ENCODE results near the gene CALD1.

The CALD1 gene

GRCh38 chr7:134866617-134867016 is 87.2 kb downstream of the CALD1 start:
- no peak for DNase-seq

- no peak for DNase-seq
Measured at GRCh38 chr7:134870156-134870555, 90.7 kb downstream of the CALD1 start.

DNA sequence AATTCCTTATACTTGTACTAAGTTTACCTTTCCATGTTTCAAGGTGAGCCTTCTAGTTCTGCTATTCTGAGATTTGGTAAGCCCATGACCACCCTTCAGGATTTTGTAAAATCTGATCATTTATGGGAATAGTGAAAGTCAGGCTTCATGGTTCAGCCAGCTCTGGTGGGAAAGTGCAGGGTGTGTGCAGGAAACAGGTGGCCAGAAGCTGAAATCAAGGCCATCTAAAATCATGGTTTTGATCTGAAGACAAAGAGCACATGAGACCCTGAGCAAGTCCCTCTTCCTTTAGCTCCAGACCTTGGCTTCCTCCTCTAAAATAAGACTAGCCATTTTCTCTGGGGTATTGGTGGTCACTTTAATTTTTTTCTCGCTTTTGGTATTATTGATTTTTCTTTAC is 91.3 kb downstream of the CALD1 start:
- no peak for DNase-seq

GRCh38 chr7:134873253-134873652 is 93.8 kb downstream of the CALD1 start:
- DNase-seq, result no peak

DNA sequence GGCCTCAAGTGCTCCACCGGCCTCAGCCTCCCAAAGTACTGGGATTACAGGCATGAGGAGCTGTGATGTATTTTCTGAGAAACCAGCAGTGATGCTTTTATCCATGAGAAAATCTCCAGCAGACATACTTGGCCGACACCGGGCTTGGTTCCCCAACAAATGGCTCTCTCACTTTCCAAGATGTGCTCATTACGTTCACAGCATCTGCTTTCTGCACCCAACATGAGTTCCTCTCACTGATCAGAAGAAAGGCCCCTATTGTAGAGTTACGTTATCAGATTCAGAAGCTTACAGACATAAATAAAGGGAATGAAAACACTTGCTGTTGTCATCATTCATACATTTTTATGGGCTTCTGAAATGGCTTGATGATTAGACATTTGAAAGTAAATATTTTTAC is 95.0 kb downstream of the CALD1 start:
- DNase-seq, result no peak

- no peak for DNase-seq
Measured at GRCh38 chr7:134875867-134876266, 96.4 kb downstream of the CALD1 start.

- no peak for DNase-seq
Measured at GRCh38 chr7:134878746-134879357, 99.4 kb downstream of the CALD1 start.

- no peak for DNase-seq
Measured at GRCh38 chr7:134879815-134880475, 100.5 kb downstream of the CALD1 start.

GRCh38 chr7:134882481-134882880 is 103.0 kb downstream of the CALD1 start:
- no peak for DNase-seq

GRCh38 chr7:134885967-134886352 is 106.5 kb downstream of the CALD1 start:
- no peak for DNase-seq

DNA sequence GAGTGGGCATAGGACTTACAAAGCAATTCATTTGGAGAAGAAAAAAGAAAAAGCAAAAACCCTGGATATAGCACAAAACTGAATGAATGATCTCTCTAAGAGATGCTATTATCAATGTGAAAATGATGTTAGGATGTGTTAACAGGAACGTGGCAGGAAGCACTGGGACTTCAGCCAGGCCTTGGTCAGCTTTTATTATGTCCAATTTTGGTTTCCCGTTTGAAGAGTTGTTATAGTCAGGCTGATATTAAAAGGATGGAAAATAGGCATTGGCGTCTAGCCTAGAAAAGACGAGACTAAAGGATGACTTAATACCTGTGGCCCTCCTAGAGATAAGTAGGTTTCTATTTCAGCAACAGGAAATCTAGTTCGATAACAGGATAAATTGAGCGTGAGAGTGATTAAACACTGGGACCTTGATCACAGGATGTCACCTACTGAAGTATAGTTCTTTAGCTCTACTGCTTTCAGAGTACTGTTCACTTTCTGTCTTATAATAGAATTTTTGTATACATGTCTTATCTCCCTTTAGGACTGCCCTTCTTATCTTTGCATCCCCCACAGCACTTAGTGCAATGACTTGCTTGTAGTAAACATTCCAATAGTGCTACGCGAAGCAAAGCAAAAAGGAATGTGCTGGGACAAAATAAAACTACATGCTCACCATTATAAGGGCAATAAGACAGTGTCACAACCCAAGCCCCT is 107.1 kb downstream of the CALD1 start:
- DNase-seq, result no peak

DNA sequence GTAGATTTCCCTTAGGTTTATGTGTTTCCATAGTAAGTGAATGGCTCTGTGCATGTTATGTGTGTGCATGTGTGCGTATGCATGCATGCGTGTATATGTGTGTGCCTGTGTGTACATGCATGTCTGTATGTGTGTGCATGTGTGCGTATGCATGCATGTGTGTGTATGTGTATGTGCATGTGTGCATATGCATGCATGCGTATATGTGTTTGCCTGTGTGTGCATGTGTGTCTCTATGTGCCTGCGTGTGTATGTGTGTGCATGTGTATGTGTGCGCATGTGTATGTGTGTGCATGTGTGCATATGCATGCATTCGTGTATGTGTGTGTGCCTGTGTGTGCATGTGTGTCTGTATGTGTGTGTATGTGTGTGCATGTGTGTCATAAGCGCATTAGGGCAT is 108.1 kb downstream of the CALD1 start:
- no peak for DNase-seq

GRCh38 chr7:134888141-134888740 is 108.8 kb downstream of the CALD1 start:
- DNase-seq, result no peak

DNA sequence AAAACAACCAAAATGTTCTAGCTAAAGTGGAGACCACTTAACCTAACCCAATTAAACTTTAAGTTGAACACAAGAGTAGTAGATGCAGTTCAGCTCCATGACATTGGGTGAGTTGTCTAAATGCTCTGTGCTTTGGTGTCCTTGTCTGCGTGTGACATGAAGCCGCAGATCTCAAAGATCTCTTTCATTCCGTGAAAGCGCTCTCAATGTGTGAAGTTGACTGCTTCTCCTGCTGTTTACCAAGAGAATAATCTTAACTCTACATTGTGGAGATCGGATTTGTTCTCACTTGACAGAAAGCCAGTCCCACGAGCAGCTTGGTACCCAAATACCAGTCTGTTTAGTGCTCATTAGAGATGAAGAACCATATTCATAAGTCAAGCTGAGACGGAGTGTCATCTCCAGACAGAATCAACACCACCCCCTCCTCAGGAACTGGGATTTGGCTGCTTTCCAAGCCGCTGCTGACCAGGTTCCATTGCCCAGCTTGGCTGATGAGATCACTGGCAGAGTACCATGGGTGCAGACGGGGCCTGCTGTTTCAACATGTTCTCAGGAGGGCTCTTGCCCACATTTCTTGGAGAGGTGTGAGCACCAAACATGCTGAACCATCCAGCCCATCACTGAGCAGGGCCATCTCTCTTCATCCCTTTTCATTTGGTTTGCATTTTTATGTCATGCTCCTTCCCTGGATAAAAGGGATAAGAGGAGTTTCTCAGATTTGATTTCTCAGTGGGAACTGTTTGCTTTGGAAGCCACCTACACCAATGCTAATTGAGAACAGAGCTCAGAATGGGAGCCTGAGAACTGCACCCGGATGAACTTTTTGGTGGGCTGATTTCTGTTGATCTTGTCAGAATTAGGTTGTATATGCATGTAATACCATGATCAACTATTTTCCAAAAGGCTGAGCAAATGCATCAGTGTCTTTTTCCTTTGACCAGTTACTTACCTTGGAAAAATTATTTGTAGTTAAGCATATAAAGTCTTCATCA is 111.1 kb downstream of the CALD1 start:
- DNase-seq, result no peak

DNA sequence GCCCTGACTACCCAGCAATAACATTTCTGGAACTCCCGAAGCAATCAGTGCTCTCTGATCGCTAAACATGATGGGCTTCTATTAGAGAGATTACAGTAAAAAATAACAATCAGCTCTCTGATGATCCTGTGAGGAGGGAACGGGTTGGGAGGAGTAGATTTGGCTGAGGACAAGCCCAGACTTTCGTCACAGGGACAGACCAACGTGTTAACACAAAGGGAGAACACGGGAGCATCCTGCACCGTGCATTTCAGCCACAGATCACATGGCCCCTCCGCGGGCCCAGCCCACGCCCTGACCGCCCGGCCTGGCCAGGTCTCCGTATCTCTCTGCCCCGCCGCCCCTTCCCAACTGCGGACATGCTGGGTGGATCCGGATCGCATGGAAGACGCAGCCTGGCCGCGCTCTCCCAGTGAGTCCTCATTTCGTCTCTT is 111.8 kb downstream of the CALD1 start:
- peak; percentile 46 for DNase-seq

GRCh38 chr7:134891696-134892678 is 112.6 kb downstream of the CALD1 start:
- DNase-seq, result no peak

- no peak for DNase-seq
Measured at GRCh38 chr7:134892963-134893362, 113.5 kb downstream of the CALD1 start.

DNA sequence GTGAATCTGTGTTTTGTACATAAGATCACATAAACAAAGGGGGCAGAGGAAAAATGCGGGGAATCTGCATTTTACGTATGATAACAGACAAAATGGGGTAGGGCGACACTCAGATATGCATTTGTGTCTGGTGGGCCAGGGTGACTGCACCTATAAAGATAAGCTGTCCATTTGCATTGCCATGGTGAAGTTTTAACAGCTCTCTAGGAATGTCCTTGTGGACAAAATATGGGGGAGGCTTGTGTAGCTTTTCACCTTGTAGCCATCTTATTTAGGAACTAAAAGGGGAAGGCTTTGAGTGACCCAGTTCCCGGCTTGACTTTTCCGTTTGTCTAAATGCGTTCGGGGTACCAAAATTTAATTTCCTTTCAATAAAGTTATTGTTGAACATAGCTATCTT is 114.5 kb downstream of the CALD1 start:
- DNase-seq, result no peak

DNA sequence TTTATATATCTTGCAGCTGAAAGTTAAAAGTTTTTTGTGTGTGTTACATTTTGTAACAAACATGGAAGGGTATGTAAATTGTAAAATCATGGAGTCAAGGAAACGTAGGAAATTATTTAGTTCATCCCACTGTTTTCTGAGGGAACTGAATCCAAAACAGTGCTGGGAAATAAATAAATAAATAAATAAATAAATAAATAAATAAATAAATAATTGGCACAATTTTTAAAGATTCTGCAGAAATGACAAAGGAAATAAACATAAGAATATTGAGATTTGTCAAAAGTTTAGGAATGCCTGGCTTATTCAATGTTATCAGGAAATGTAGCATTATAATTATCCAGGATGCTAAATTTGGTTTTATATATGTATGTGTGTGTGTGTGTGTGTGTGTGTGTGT is 115.5 kb downstream of the CALD1 start:
- no peak for DNase-seq

DNA sequence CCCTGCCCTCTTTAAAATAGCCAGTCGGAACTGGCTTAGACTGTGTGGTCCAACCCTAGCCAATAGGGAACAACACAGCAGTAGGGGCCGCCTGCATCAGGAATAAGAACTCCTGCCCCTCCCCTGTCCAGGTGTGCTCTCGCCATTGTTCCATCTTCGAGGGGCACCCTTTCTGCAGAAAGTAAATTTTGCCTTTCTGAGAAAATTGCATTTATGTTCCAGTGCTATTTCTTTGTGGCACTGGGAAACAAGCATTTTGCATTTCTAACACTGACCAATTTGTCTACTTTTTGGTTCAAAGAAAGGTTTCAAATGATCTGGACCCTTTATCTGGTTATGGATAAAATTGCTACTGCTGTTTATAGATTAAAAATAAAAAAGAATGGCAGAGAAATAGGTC is 116.6 kb downstream of the CALD1 start:
- DNase-seq, result no peak

DNA sequence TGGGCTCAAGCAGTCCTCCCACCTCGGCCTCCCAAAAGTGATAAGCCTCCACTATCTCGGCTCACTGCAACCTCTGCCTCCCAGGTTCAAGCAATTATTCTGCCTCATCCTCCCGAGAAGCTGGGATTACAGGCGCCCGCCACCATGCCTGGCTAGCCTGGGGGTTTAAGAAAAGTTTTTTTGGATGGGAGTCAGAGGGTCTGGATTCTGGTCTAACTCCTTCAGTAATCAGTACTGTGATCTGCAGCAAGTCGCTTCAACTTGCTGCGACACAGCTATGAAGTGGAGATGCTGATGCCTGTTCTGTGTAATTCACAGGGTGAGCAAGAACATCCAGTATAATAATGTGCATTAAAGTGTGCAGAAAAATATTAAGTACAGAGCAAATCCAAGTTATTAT is 118.5 kb downstream of the CALD1 start:
- DNase-seq, result no peak
